MCF 10A (cell line): ENCODE results near the gene NME5. TPM values are rescaled to one million over a fixed set of nuclear protein-coding genes. Genes with fewer than 3 reads are reported as not detected.
"Not testable (repeated sequence)": the region's sequence is repeated elsewhere in the genome, so short reads cannot be mapped to it uniquely, and the experiment has no call there.

Experiments used
- BruUV-seq: library from RNA; stranded (reverse); fragments of 400-500 nt; replicated peaks from 2 replicates; lab custom pipeline; 2021; lab: Mats Ljungman, UMichigan
- CTCF ChIA-PET: fragments of 300-600 bp; sonication (Branson Sonifier 250); formaldehyde crosslinking; extraction: SDS; loops from one replicate; lab custom pipeline; 2021; ENCODE audit warnings: antibody characterized with exemption, inconsistent platforms; lab: Yijun Ruan, JAX
- POLR2A ChIA-PET: fragments of 300-600, 350-650 bp; sonication (Branson Sonifier 250); formaldehyde crosslinking; extraction: SDS; loops from one replicate; lab custom pipeline; 2020; ENCODE audit warnings: antibody characterized with exemption, inconsistent platforms; lab: Yijun Ruan, JAX
- DNase-seq: peaks from one replicate; pipeline ENCODE4 v3.0.0-alpha.2; 2018; ENCODE audit not compliant: unreplicated experiment
- H3K27ac Mint-ChIP-seq: one replicate; pipeline ENCODE4 v1.8.0; 2022; ENCODE audit warnings: mild to moderate bottlenecking, low read depth, mixed read lengths; ENCODE audit not compliant: unreplicated experiment
- H3K27me3 Mint-ChIP-seq: one replicate; pipeline ENCODE4 v1.8.0; 2022; ENCODE audit warnings: mixed read lengths; ENCODE audit not compliant: insufficient read depth, unreplicated experiment
- H3K36me3 Mint-ChIP-seq: one replicate; pipeline ENCODE4 v1.8.0; 2022; ENCODE audit warnings: mild to moderate bottlenecking, moderate library complexity, mixed read lengths; ENCODE audit not compliant: insufficient read depth, unreplicated experiment
- H3K4me1 Mint-ChIP-seq: one replicate; pipeline ENCODE4 v1.8.0; 2022; ENCODE audit warnings: mixed read lengths; ENCODE audit not compliant: insufficient read depth, unreplicated experiment
- H3K4me3 Mint-ChIP-seq: one replicate; pipeline ENCODE4 v1.8.0; 2022; ENCODE audit warnings: mild to moderate bottlenecking, moderate library complexity, mixed read lengths; ENCODE audit not compliant: unreplicated experiment
- H3K9me3 Mint-ChIP-seq: one replicate; pipeline ENCODE4 v1.8.0; 2022; ENCODE audit warnings: mixed read lengths; ENCODE audit not compliant: unreplicated experiment
- intact Hi-C: fragments of 100-400 bp; cut with micrococcal nuclease; formaldehyde crosslinking; loops from 2 replicates; pipeline ENCODE4 v1.14.1; 2022
- total RNA-seq: library from RNA; stranded (reverse); gene quantifications from 2 replicates; pipeline ENCODE4 v1.2.3, GENCODE V29; 2022
- TF ChIP-seq, protein P1 (sequence below): fragments of 200-600 bp; IDR thresholded peaks from one replicate; pipeline ENCODE4 v1.8.0; 2022; ENCODE audit warnings: antibody characterized with exemption, mild to moderate bottlenecking; ENCODE audit not compliant: unreplicated experiment

NME5 gene
- total RNA-seq, 1 experiment from 2014 or later: not detected

DNA sequence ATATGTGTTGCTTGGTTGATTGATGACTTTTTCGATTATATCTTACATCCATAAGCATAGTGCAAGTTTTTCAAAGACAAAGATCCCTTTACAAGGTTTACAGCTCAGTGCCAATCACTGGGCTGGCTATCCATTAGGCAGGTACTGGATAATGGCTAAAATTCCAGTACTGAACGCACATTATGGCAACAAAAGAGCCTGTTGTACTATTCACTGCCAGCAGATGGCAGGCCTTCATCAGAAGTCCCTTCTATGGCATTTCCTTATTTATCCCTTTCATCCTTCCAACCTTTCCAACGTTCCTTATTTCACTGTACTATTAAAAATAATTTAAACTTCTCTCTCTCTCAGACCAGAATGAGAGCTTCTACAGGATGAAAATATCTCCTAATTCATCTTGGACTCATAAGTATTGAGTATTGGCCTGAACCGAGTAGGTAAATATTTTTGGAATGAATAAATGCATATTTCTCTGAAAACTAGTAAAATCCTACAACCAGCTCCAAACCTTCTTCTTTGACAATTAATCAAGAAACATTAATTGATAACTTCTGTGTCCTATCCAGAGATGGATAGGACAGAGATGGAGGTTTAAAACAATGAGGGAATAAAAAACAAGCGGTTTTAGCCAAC, 62.0 kb downstream of the NME5 start:
- intact Hi-C loops: loop anchor here (1.0 to 2.0 kb wide), 3 partner anchors 34 to 101 kb away; partner anchors contain the start of gene BRD8
- TF ChIP-seq, protein P1, sequence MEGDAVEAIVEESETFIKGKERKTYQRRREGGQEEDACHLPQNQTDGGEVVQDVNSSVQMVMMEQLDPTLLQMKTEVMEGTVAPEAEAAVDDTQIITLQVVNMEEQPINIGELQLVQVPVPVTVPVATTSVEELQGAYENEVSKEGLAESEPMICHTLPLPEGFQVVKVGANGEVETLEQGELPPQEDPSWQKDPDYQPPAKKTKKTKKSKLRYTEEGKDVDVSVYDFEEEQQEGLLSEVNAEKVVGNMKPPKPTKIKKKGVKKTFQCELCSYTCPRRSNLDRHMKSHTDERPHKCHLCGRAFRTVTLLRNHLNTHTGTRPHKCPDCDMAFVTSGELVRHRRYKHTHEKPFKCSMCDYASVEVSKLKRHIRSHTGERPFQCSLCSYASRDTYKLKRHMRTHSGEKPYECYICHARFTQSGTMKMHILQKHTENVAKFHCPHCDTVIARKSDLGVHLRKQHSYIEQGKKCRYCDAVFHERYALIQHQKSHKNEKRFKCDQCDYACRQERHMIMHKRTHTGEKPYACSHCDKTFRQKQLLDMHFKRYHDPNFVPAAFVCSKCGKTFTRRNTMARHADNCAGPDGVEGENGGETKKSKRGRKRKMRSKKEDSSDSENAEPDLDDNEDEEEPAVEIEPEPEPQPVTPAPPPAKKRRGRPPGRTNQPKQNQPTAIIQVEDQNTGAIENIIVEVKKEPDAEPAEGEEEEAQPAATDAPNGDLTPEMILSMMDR: peak; percentile 95
- no peaks in the 10 kb centered on the region for H3K4me1 Mint-ChIP-seq
- no peaks in the 10 kb centered on the region for H3K9me3 Mint-ChIP-seq
- ChIA-PET POLR2A (interaction anchor here (1.0 to 1.2 kb wide), 3 partner anchors 54 to 57 kb away, joined by 3 read pairs; no protein-coding TSS in a partner anchor), CTCF (interaction anchor here (0.5 to 10.0 kb wide), 61 partner anchors 9 to 457 kb away, joined by 3 to 199 read pairs (median 5); partner anchors contain the start of genes BRD8, FAM13B and NME5)
- H3K36me3 Mint-ChIP-seq: no peaks in the 10 kb centered on the region
- H3K27me3 Mint-ChIP-seq: no peaks in the 10 kb centered on the region
- H3K27ac Mint-ChIP-seq: no peak overlapping the region
- no TSS peak for BruUV-seq
- peak; percentile 82 for DNase-seq
- H3K4me3 Mint-ChIP-seq: no peak overlapping the region

DNA sequence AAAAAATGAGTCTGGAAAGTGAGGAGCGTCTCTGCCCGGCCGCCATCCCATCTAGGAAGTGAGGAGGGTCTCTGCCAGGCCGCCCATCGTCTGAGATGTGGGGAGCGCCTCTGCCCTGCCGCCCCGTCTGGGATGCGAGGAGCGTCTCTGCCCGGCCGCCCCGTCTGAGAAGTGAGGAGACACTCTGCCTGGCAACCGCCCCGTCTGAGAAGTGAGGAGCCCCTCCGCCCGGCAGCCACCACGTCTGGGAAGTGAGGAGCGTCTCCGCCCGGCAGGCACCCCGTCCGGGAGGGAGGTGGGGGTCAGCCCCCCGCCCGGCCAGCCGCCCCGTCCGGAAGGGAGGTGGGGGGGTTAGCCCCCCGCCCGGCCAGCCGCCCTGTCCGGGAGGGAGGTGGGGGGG, 69.2 kb downstream of the NME5 start:
- H3K27me3 Mint-ChIP-seq, H3K27ac Mint-ChIP-seq, H3K36me3 Mint-ChIP-seq, DNase-seq, H3K9me3 Mint-ChIP-seq, H3K4me3 Mint-ChIP-seq, BruUV-seq, H3K4me1 Mint-ChIP-seq, intact Hi-C loops: not testable (repeated sequence)
- POLR2A ChIA-PET: interaction anchor here (1.0 to 1.9 kb wide), 3 partner anchors 31 to 64 kb away, joined by 3 to 7 read pairs (median 5); no protein-coding TSS in a partner anchor
- CTCF ChIA-PET: interaction anchor here (0.7 to 7.8 kb wide), 17 partner anchors 9 to 440 kb away, joined by 3 to 213 read pairs (median 5); partner anchors contain the start of gene FAM13B

DNA sequence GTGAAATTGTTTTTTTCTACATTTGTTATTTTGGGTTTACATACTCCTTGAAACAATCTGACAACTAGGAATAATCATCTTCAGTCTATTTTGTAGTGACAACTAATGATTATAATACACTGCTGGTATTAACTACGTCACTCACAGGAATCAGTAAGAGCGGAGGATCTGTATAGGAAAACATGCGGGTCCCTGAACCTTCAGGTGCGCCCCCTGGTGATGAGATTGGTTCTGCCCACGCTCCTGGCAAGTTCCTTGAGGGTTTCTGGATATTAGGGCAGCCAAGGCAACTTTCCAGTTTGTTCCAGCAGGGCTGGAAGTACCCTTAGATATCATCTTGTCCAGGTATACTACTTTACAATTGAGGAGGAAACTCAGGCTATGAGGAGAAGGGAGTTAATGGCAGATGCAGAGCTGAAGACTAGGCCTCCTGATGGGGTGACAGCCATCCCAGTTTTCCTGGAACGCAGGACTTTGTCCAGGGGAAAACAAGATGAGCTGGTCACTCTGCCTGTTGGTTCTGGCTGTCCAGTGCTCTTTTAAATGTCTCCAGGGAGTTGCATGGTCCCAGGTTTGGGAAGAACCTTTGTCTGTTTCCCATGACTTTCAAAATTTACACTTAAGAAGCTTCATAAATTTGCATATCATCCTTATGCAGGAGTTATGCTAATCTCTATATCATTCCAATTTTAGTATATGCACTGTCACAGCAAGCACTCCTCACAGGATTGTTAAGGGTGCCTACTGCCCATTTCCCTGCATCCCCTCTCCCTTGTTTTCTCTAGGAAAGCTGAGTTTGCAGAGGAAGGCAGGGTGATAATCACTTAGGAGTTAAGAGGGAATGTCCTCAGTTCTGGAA, 70.3 kb downstream of the NME5 start:
- ChIA-PET CTCF (interaction anchor here (0.5 to 7.8 kb wide), 61 partner anchors 8 to 1987 kb away, joined by 3 to 213 read pairs (median 4); partner anchors contain the start of gene FAM13B), POLR2A (interaction anchor here (0.6 to 1.9 kb wide), 7 partner anchors 10 to 225 kb away, joined by 3 to 7 read pairs (median 4); no protein-coding TSS in a partner anchor)
- H3K4me1 Mint-ChIP-seq: peaks cover 7% of the 10 kb centered on the region
- BruUV-seq: no TSS peak
- H3K27ac Mint-ChIP-seq: no peak overlapping the region
- peak overlapping the region; percentile 45 for H3K4me3 Mint-ChIP-seq
- H3K27me3 Mint-ChIP-seq: no peaks in the 10 kb centered on the region
- peak; percentile 89 for DNase-seq
- intact Hi-C loops: loop anchor here (1.0 kb wide), 3 partner anchors 33 to 440 kb away; no protein-coding TSS in a partner anchor
- no peaks in the 10 kb centered on the region for H3K9me3 Mint-ChIP-seq
- H3K36me3 Mint-ChIP-seq: no peaks in the 10 kb centered on the region
- TF ChIP-seq, protein P1: peak; percentile 91

DNA sequence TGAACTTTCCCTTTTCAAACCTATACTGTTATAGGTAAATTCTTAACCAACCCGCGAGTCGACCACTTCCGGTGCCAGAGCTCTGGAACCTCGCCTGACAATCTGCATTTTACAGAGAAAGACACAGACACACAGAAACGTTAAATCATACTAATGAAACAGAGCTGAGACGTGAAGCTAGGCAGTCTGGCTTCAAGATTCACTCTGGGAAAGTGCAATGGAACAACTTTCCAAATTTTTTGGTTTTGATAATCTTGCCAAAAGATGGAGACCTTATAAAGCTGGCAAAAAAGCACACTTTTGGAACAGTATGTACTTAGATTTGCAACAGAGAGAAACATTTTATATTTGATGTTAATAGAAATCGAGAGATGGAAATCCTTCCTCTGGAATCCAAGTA, 71.3 kb downstream of the NME5 start:
- Mint-ChIP-seq H3K36me3 (no peaks in the 10 kb centered on the region), H3K27me3 (no peaks in the 10 kb centered on the region), H3K4me3 (no peak overlapping the region), H3K9me3 (no peaks in the 10 kb centered on the region), H3K27ac (no peak overlapping the region), H3K4me1 (peaks cover 7% of the 10 kb centered on the region)
- TF ChIP-seq, protein P1: no peak
- no peak for DNase-seq
- no TSS peak for BruUV-seq
- POLR2A ChIA-PET: interaction anchor here (0.7 to 1.9 kb wide), 4 partner anchors 9 to 66 kb away, joined by 4 to 7 read pairs (median 4); no protein-coding TSS in a partner anchor
- CTCF ChIA-PET: interaction anchor here (0.6 to 7.8 kb wide), 35 partner anchors 7 to 1986 kb away, joined by 3 to 213 read pairs (median 4); partner anchors contain the start of gene FAM13B
- intact Hi-C loops: loop anchor here (1.0 kb wide), 3 partner anchors 32 to 439 kb away; no protein-coding TSS in a partner anchor

Other genes starting within 250 kb of the NME5 start
- not detected in 2 replicates for gene PKD2L2, start 250.0 kb downstream of the NME5 start, total RNA-seq
- 29.1 and 33.7 TPM in 2 replicates for gene FAM13B, start 106.3 kb downstream of the NME5 start, total RNA-seq
- gene WNT8A, start 55.4 kb downstream of the NME5 start, total RNA-seq: not detected in 2 replicates
- gene BRD8, start 39.2 kb upstream of the NME5 start, total RNA-seq: 93.4 and 108 TPM in 2 replicates
- gene KIF20A, start 39.7 kb upstream of the NME5 start, total RNA-seq: 19.0 and 30.6 TPM in 2 replicates
- 49.7 and 67.1 TPM in 2 replicates for gene CDC23, start 73.9 kb upstream of the NME5 start, total RNA-seq
- not detected in 2 replicates for gene GFRA3, start 135.2 kb upstream of the NME5 start, total RNA-seq
- 10.8 and 12.2 TPM in 2 replicates for gene CDC25C, start 192.4 kb upstream of the NME5 start, total RNA-seq
- 37.2 and 38.9 TPM in 2 replicates for gene FAM53C, start 198.8 kb upstream of the NME5 start, total RNA-seq
- 57.8 and 59.0 TPM in 2 replicates for gene KDM3B, start 213.3 kb upstream of the NME5 start, total RNA-seq